ENCODE results near the gene ARHGAP5.

Gene ARHGAP5

DNA sequence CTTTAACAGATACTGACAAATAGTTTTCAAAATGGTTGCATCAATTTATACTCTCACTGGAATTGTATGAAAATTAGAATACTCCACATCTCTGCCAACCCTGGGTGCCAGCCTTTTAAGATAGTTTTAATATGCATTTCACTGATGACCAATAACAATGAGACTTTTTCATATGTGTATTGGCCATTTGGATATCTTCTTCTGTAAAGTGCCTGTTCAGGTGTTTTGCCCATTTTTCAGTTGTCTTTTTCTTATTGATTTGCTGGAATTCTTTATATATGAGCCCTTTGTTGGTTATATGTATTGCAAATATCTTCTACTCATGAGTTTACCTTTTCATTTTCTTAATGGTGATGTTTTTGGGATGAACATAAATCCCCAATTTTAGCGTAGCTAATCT, 108.0 kb downstream of the ARHGAP5 start:
- TF ChIP-seq CTCF (IDR thresholded peaks at IDR 0.05; ENCODE audit: control insufficient read depth, insufficient read depth, low read depth, low read length, missing control alignments): no peak
- H3K4me3 ChIP-seq (ENCODE audit: control insufficient read depth, low read depth, low read length): no peak overlapping the region
- DNase-seq (ENCODE audit: low read depth): no peak

DNA sequence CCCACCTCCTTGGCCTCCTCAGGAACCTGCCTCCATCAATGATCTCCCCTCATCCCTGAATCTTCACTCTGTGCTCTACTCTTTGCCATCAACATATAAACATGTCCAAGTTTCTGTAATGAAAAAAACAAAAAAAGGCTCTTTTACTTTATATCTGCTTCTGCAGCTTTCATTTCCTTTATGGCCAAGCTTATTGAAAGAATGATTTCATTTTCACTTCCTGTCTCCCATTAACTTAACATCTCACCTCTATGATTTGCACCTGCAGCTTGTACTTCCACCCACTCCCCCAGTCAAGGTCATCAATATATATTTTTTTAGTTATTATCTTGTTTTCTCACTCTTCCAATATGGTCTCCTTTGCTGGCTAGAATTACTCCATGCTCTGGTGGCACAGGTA, 109.1 kb downstream of the ARHGAP5 start:
- TF ChIP-seq CTCF (IDR thresholded peaks at IDR 0.05; ENCODE audit: control insufficient read depth, insufficient read depth, low read depth, low read length, missing control alignments): no peak
- no peak overlapping the region for H3K4me3 ChIP-seq (ENCODE audit: control insufficient read depth, low read depth, low read length)
- no peak for DNase-seq (ENCODE audit: low read depth)

DNA sequence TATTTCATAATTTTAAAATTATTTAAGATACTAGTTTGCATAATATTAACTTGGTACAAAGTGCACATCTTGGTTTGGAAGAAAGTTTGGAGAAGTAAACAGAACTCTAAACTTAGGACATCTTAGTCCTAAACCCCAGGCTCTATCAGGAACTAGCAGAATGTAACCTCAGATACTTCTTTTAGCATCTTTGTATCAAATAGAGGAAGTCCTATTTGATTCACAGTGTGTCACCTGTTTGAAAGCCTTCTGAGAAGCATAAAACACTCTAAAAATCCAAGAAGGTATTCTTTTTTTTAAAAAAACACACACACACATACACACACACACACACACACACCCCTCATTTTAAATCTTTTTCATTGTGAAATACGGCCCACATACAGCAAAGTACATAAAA, 112.7 kb downstream of the ARHGAP5 start:
- no peak for DNase-seq (ENCODE audit: low read depth)
- no peak overlapping the region for H3K4me3 ChIP-seq (ENCODE audit: control insufficient read depth, low read depth, low read length)
- no peak for TF ChIP-seq CTCF (IDR thresholded peaks at IDR 0.05; ENCODE audit: control insufficient read depth, insufficient read depth, low read depth, low read length, missing control alignments)

GRCh38 chr14:32190673-32191072, 113.6 kb downstream of the ARHGAP5 start:
- no peak for TF ChIP-seq CTCF (IDR thresholded peaks at IDR 0.05; ENCODE audit: control insufficient read depth, insufficient read depth, low read depth, low read length, missing control alignments)
- no peak for DNase-seq (ENCODE audit: low read depth)
- no peak overlapping the region for H3K4me3 ChIP-seq (ENCODE audit: control insufficient read depth, low read depth, low read length)

- DNase-seq (ENCODE audit: low read depth): no peak
- TF ChIP-seq CTCF (IDR thresholded peaks at IDR 0.05; ENCODE audit: control insufficient read depth, insufficient read depth, low read depth, low read length, missing control alignments): no peak
- H3K4me3 ChIP-seq (ENCODE audit: control insufficient read depth, low read depth, low read length): no peak overlapping the region
Observed at GRCh38 chr14:32192712-32193373, 115.7 kb downstream of the ARHGAP5 start.

DNA sequence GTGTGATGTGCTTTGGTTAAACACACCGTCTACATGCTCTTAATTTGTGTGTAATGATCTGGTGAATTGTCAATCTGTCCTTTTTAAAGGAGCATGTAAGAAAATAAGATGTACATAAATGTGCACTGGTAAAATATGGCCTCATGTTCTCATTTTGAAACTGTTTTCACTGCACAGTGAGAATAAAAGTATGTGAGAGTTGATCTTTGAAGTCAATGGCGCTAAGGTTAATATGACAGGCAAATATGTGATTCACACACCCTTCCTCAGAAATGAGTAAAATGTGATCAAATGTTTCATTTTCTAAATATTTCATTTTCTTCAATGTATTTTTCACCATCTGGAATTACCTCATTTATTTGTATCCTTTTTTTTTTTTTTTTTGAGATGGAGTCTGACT, 116.4 kb downstream of the ARHGAP5 start:
- H3K4me3 ChIP-seq (ENCODE audit: control insufficient read depth, low read depth, low read length): no peak overlapping the region
- TF ChIP-seq CTCF (IDR thresholded peaks at IDR 0.05; ENCODE audit: control insufficient read depth, insufficient read depth, low read depth, low read length, missing control alignments): no peak
- no peak for DNase-seq (ENCODE audit: low read depth)

GRCh38 chr14:32195636-32196035, 118.5 kb downstream of the ARHGAP5 start:
- H3K4me3 ChIP-seq (ENCODE audit: control insufficient read depth, low read depth, low read length): no peak overlapping the region
- no peak for DNase-seq (ENCODE audit: low read depth)
- TF ChIP-seq CTCF (IDR thresholded peaks at IDR 0.05; ENCODE audit: control insufficient read depth, insufficient read depth, low read depth, low read length, missing control alignments): no peak

Measured in AG09309 (cell line).